ENCODE measurements around the gene DMAP1.

The DMAP1 gene

DNA sequence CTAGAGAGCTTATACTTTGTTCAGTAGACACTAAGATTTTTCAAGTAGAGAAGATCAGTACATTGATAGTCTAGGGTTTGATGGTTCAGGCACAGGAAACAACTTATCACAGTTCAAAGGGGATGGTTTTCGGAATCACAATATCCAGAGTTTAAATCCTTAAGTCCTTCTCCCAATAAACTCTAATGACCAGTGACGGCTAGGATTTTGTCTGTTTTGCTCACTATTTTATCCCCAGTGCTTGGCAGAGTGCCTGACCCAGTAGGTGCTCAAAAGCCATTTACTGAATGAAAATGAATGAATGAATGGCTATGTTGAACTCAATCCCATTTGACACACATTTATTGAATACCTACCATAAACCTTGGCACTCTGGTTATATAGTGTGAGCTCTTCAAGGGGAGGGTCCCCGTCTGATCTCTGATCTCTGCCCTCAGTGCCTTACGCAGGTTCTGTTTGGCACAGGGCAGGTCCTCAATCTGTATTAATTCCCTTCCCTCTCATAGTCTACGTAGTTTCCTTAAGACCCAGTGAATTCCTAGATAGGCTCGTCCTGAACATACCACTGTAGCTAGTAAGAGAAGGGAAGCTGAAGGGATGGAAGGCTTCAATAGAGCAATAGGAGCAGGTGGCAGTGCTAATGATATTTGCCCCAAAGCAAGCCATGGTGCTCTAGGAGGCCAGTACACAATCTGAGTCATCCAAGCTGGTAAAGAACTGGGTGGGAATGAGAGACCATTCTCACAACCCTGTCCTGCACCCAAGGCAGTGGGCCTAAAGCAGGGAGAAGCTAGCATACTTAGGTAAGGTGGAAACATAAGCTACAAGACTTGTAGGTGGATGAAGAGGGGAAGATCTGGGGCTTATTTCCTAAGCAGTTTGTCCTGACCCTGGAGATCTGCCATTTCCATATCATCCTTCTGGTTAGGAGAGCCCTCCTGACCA, 53.4 kb downstream of the DMAP1 start (continued):
- TF ChIP-seq MZF1 (tag by site-specific recombination; IDR thresholded peaks at IDR 0.05; ENCODE audit: borderline replicate concordance), result no peak
- TF ChIP-seq BCL11B (tag by site-specific recombination; IDR thresholded peaks at IDR 0.05; ENCODE audit: low read depth), result no peak
- no peak for TF ChIP-seq ZFP37 (tag by site-specific recombination; IDR thresholded peaks at IDR 0.05)
- TF ChIP-seq, protein P1, sequence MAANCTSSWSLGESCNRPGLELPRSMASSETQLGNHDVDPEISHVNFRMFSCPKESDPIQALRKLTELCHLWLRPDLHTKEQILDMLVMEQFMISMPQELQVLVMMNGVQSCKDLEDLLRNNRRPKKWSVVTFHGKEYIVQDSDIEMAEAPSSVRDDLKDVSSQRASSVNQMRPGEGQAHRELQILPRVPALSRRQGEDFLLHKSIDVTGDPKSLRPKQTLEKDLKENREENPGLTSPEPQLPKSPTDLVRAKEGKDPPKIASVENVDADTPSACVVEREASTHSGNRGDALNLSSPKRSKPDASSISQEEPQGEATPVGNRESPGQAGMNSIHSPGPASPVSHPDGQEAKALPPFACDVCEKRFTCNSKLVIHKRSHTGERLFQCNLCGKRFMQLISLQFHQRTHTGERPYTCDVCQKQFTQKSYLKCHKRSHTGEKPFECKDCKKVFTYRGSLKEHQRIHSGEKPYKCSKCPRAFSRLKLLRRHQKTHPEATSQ (tag by site-specific recombination; IDR thresholded peaks at IDR 0.05), result no peak
- no peak for TF ChIP-seq ZNF596 (tag by site-specific recombination; IDR thresholded peaks at IDR 0.05)
- no peak for TF ChIP-seq ZNF558 (tag by site-specific recombination; IDR thresholded peaks at IDR 0.05)
- peak; percentile 97 for TF ChIP-seq ZNF600 (tag by site-specific recombination; IDR thresholded peaks at IDR 0.05)
- no peak for TF ChIP-seq ZNF140 (tag by site-specific recombination; IDR thresholded peaks at IDR 0.05)
- TF ChIP-seq ZNF169 (tag by site-specific recombination; IDR thresholded peaks at IDR 0.05), result no peak
- TF ChIP-seq, protein P2, sequence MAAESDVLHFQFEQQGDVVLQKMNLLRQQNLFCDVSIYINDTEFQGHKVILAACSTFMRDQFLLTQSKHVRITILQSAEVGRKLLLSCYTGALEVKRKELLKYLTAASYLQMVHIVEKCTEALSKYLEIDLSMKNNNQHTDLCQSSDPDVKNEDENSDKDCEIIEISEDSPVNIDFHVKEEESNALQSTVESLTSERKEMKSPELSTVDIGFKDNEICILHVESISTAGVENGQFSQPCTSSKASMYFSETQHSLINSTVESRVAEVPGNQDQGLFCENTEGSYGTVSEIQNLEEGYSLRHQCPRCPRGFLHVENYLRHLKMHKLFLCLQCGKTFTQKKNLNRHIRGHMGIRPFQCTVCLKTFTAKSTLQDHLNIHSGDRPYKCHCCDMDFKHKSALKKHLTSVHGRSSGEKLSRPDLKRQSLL (tag by site-specific recombination; IDR thresholded peaks at IDR 0.05), result no peak
- TF ChIP-seq, protein P3, sequence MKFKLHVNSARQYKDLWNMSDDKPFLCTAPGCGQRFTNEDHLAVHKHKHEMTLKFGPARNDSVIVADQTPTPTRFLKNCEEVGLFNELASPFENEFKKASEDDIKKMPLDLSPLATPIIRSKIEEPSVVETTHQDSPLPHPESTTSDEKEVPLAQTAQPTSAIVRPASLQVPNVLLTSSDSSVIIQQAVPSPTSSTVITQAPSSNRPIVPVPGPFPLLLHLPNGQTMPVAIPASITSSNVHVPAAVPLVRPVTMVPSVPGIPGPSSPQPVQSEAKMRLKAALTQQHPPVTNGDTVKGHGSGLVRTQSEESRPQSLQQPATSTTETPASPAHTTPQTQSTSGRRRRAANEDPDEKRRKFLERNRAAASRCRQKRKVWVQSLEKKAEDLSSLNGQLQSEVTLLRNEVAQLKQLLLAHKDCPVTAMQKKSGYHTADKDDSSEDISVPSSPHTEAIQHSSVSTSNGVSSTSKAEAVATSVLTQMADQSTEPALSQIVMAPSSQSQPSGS (tag by site-specific recombination; IDR thresholded peaks at IDR 0.05; ENCODE audit: low read depth), result no peak
- no peak for TF ChIP-seq ZNF747 (tag by site-specific recombination; IDR thresholded peaks at IDR 0.05)
- no peak for TF ChIP-seq SP2 (tag by site-specific recombination; IDR thresholded peaks at IDR 0.05)
- TF ChIP-seq, protein P4, sequence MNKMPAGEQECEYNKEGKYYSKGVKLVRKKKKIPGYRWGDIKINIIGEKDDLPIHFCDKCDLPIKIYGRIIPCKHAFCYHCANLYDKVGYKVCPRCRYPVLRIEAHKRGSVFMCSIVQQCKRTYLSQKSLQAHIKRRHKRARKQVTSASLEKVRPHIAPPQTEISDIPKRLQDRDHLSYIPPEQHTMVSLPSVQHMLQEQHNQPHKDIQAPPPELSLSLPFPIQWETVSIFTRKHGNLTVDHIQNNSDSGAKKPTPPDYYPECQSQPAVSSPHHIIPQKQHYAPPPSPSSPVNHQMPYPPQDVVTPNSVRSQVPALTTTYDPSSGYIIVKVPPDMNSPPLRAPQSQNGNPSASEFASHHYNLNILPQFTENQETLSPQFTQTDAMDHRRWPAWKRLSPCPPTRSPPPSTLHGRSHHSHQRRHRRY (tag by site-specific recombination; IDR thresholded peaks at IDR 0.05), result no peak
- no peak for TF ChIP-seq ZNF16 (tag by site-specific recombination; IDR thresholded peaks at IDR 0.05; ENCODE audit: low read depth)
- TF ChIP-seq, protein P5, sequence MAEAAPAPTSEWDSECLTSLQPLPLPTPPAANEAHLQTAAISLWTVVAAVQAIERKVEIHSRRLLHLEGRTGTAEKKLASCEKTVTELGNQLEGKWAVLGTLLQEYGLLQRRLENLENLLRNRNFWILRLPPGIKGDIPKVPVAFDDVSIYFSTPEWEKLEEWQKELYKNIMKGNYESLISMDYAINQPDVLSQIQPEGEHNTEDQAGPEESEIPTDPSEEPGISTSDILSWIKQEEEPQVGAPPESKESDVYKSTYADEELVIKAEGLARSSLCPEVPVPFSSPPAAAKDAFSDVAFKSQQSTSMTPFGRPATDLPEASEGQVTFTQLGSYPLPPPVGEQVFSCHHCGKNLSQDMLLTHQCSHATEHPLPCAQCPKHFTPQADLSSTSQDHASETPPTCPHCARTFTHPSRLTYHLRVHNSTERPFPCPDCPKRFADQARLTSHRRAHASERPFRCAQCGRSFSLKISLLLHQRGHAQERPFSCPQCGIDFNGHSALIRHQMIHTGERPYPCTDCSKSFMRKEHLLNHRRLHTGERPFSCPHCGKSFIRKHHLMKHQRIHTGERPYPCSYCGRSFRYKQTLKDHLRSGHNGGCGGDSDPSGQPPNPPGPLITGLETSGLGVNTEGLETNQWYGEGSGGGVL (tag by site-specific recombination; IDR thresholded peaks at IDR 0.05), result no peak
- TF ChIP-seq ZNF391 (tag by site-specific recombination; IDR thresholded peaks at IDR 0.05; ENCODE audit: borderline replicate concordance, low read depth), result no peak
- no peak for TF ChIP-seq ZNF48 (tag by site-specific recombination; IDR thresholded peaks at IDR 0.05)
- TF ChIP-seq ZNF394 (tag by site-specific recombination; IDR thresholded peaks at IDR 0.05; ENCODE audit: borderline replicate concordance), result no peak
- TF ChIP-seq ZSCAN30 (tag by site-specific recombination; IDR thresholded peaks at IDR 0.05), result no peak
- no peak for TF ChIP-seq ZBTB20 (tag by site-specific recombination; IDR thresholded peaks at IDR 0.05)
- TF ChIP-seq, protein P6, sequence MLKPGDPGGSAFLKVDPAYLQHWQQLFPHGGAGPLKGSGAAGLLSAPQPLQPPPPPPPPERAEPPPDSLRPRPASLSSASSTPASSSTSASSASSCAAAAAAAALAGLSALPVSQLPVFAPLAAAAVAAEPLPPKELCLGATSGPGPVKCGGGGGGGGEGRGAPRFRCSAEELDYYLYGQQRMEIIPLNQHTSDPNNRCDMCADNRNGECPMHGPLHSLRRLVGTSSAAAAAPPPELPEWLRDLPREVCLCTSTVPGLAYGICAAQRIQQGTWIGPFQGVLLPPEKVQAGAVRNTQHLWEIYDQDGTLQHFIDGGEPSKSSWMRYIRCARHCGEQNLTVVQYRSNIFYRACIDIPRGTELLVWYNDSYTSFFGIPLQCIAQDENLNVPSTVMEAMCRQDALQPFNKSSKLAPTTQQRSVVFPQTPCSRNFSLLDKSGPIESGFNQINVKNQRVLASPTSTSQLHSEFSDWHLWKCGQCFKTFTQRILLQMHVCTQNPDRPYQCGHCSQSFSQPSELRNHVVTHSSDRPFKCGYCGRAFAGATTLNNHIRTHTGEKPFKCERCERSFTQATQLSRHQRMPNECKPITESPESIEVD (tag by site-specific recombination; IDR thresholded peaks at IDR 0.05), result peak; percentile 85
- no peak for TF ChIP-seq ZNF544 (tag by site-specific recombination; IDR thresholded peaks at IDR 0.05)
- no peak; the same call in 1 of the 2 replicates for TF ChIP-seq WT1 (tag by site-specific recombination; IDR thresholded peaks at IDR 0.05)
- peak; percentile 30; the same call in 1 of the 2 replicates for TF ChIP-seq OSR2 (tag by site-specific recombination; IDR thresholded peaks at IDR 0.05)
- TF ChIP-seq ZBTB8A (tag by site-specific recombination; IDR thresholded peaks at IDR 0.05), result no peak
- TF ChIP-seq ZNF174 (tag by site-specific recombination; IDR thresholded peaks at IDR 0.05), result no peak
- no peak for TF ChIP-seq ZNF335 (tag by site-specific recombination; conservative IDR thresholded peaks at IDR 0.05)
- TF ChIP-seq ZNF654 (tag by site-specific recombination; IDR thresholded peaks at IDR 0.05; ENCODE audit: low read depth), result no peak
- no peak for TF ChIP-seq ZNF571 (tag by site-specific recombination; IDR thresholded peaks at IDR 0.05)
- no peak for TF ChIP-seq ZNF707 (tag by site-specific recombination; IDR thresholded peaks at IDR 0.05)
- peak; percentile 74 for TF ChIP-seq FEZF1 (tag by site-specific recombination; IDR thresholded peaks at IDR 0.05)

All from HEK293 (cell line).